ENCODE data around the gene COL27A1. TPM values are rescaled to one million over a fixed set of nuclear protein-coding genes. Genes with fewer than 3 reads are reported as not detected.
A peak's percentile ranks its signal among the peaks of the same experiment; 100 is the strongest.

Gene COL27A1
- total RNA-seq, 1 donor from 2014 or later = 0.33 TPM

GRCh38 chr9:114343471-114344187, 188.3 kb downstream of the COL27A1 start:
- intact Hi-C loops (cut with micrococcal nuclease) = no loop called here
- Mint-ChIP-seq H3K4me1 (peaks cover 29% of the 10 kb centered on the region), H3K27me3 (no peaks in the 10 kb centered on the region), H3K4me3 (no peak overlapping the region), H3K36me3 (ENCODE audit: low read depth) (peaks cover 95% of the 10 kb centered on the region), H3K27ac (peak overlapping the region; percentile 47), H3K9me3 (no peaks in the 10 kb centered on the region)
- ATAC-seq (ENCODE audit: low read depth) (no peak), DNase-seq (no peak)
- POLR2A ChIA-PET = interaction anchor here (0.6 to 13.9 kb wide), 2 partner anchors 41 to 49 kb away, joined by 3 to 188 read pairs; partner anchors contain the start of gene AKNA
- CTCF ChIA-PET = interaction anchor here (0.6 to 1.9 kb wide), 2 partner anchors 20 to 62 kb away, joined by 3 to 6 read pairs; no protein-coding TSS in a partner anchor
- TF ChIP-seq CTCF (IDR thresholded peaks at IDR 0.05) = no peak

- H3K4me3 Mint-ChIP-seq = no peak overlapping the region
- intact Hi-C loops (cut with micrococcal nuclease) = no loop called here
- POLR2A ChIA-PET = interaction anchor here (0.6 to 13.9 kb wide), 3 partner anchors 40 to 53 kb away, joined by 3 to 188 read pairs (median 3); partner anchors contain the start of gene AKNA
- no peak for TF ChIP-seq CTCF (IDR thresholded peaks at IDR 0.05)
- no peak for ATAC-seq (ENCODE audit: low read depth)
- H3K4me1 Mint-ChIP-seq = peaks cover 29% of the 10 kb centered on the region
- no peak for DNase-seq
- peaks cover 95% of the 10 kb centered on the region for H3K36me3 Mint-ChIP-seq (ENCODE audit: low read depth)
- H3K27me3 Mint-ChIP-seq = no peaks in the 10 kb centered on the region
- CTCF ChIA-PET = interaction anchor here (0.6 kb wide), 1 partner anchor 20 kb away, joined by 3 read pairs; no protein-coding TSS in a partner anchor
- H3K27ac Mint-ChIP-seq = peak overlapping the region; percentile 47
- no peaks in the 10 kb centered on the region for H3K9me3 Mint-ChIP-seq
Measured at GRCh38 chr9:114344188-114344566, 188.8 kb downstream of the COL27A1 start.

- H3K4me1 Mint-ChIP-seq = peaks cover 29% of the 10 kb centered on the region
- ChIA-PET POLR2A (interaction anchor here (0.8 to 13.9 kb wide), 2 partner anchors 40 to 53 kb away, joined by 3 to 188 read pairs; partner anchors contain the start of gene AKNA), CTCF (no interaction called here)
- no peaks in the 10 kb centered on the region for H3K27me3 Mint-ChIP-seq
- H3K9me3 Mint-ChIP-seq = no peaks in the 10 kb centered on the region
- no peak overlapping the region for H3K4me3 Mint-ChIP-seq
- no peak for TF ChIP-seq CTCF (IDR thresholded peaks at IDR 0.05)
- intact Hi-C loops (cut with micrococcal nuclease) = no loop called here
- DNase-seq (no peak), ATAC-seq (ENCODE audit: low read depth) (no peak)
- H3K27ac Mint-ChIP-seq = no peak overlapping the region
- H3K36me3 Mint-ChIP-seq (ENCODE audit: low read depth) = peaks cover 95% of the 10 kb centered on the region
Measured at GRCh38 chr9:114344692-114345091, 189.4 kb downstream of the COL27A1 start.

- H3K27me3 Mint-ChIP-seq = no peaks in the 10 kb centered on the region
- ATAC-seq (ENCODE audit: low read depth) = no peak
- no peak overlapping the region for H3K27ac Mint-ChIP-seq
- intact Hi-C loops (cut with micrococcal nuclease) = no loop called here
- ChIA-PET POLR2A (interaction anchor here (0.6 to 13.9 kb wide), 6 partner anchors 9 to 156 kb away, joined by 3 to 188 read pairs (median 6); partner anchors contain the start of gene AKNA), CTCF (no interaction called here)
- peaks cover 95% of the 10 kb centered on the region for H3K36me3 Mint-ChIP-seq (ENCODE audit: low read depth)
- no peaks in the 10 kb centered on the region for H3K9me3 Mint-ChIP-seq
- H3K4me3 Mint-ChIP-seq = no peak overlapping the region
- H3K4me1 Mint-ChIP-seq = peaks cover 31% of the 10 kb centered on the region
- DNase-seq = no peak
- TF ChIP-seq CTCF (IDR thresholded peaks at IDR 0.05) = no peak
Measured at GRCh38 chr9:114345493-114346065, 190.2 kb downstream of the COL27A1 start.

GRCh38 chr9:114346146-114346545, 190.8 kb downstream of the COL27A1 start:
- Mint-ChIP-seq H3K9me3 (no peaks in the 10 kb centered on the region), H3K4me1 (peaks cover 35% of the 10 kb centered on the region)

More at GRCh38 chr9:114346146-114346545, 190.8 kb downstream of the COL27A1 start:
- Mint-ChIP-seq H3K36me3 (ENCODE audit: low read depth) (peaks cover 95% of the 10 kb centered on the region), H3K27me3 (no peaks in the 10 kb centered on the region), H3K4me3 (no peak overlapping the region), H3K27ac (no peak overlapping the region)
- no peak for TF ChIP-seq CTCF (IDR thresholded peaks at IDR 0.05)
- no peak for DNase-seq
- intact Hi-C loops (cut with micrococcal nuclease) = no loop called here
- no peak for ATAC-seq (ENCODE audit: low read depth)
- CTCF ChIA-PET = no interaction called here
- POLR2A ChIA-PET = interaction anchor here (0.6 to 13.9 kb wide), 6 partner anchors 19 to 155 kb away, joined by 3 to 188 read pairs (median 6); partner anchors contain the start of gene AKNA

All from activated B cell treated with CpG ODN at 0.5 μM for 24 hours (primary cell).